GM10266 (cell line): Measurements from ENCODE around the gene TGM4.

Source experiments
- DNase-seq: peaks from one replicate; pipeline ENCODE4 v3.0.0; 2012; ENCODE audit errors: extremely low spot score
- CTCF ChIP-seq: IDR thresholded peaks from 2 replicates; pipeline ENCODE4 v1.5.1; 2012; ENCODE audit warnings: mild to moderate bottlenecking, low read depth; ENCODE audit not compliant: control insufficient read depth, insufficient read depth; ENCODE audit errors: missing control alignments

TGM4 gene

GRCh38 chr3:44862226-44862637 lies 12.2 kb upstream of the TGM4 start:
- TF ChIP-seq CTCF, result no peak
- DNase-seq, result no peak

- TF ChIP-seq CTCF, result no peak
- no peak for DNase-seq
Measured at GRCh38 chr3:44865272-44866035, 9.0 kb upstream of the TGM4 start.

GRCh38 chr3:44867421-44868111 lies 6.8 kb upstream of the TGM4 start:
- DNase-seq, result no peak
- no peak for TF ChIP-seq CTCF

- no peak for TF ChIP-seq CTCF
- no peak for DNase-seq
Measured at GRCh38 chr3:44870375-44871061, 3.9 kb upstream of the TGM4 start.

GRCh38 chr3:44875596-44875995 lies 1.2 kb downstream of the TGM4 start:
- TF ChIP-seq CTCF, result no peak
- DNase-seq, result no peak

- no peak for TF ChIP-seq CTCF
- DNase-seq, result no peak
Measured at GRCh38 chr3:44877333-44877732, 2.9 kb downstream of the TGM4 start.
